GM13976 (cell line): ENCODE measurements around the gene CCL1.

Experiments
- DNase-seq: peaks from one replicate; pipeline ENCODE4 v3.0.0; 2012; ENCODE audit warnings: low spot score
- in situ Hi-C: fragments of 300-500 bp; cut with MboI; formaldehyde crosslinking; loops from one replicate; pipeline ENCODE4 v1.12.0; 2022; ENCODE audit warnings: low sequenced_read_pairs, mixed read lengths, inconsistent platforms; ENCODE audit not compliant: unreplicated experiment
- TF ChIP-seq, protein P1 (sequence below): IDR thresholded peaks from 2 replicates; pipeline ENCODE4 v1.5.1; 2012; ENCODE audit warnings: borderline replicate concordance, mild to moderate bottlenecking; ENCODE audit not compliant: insufficient read depth; ENCODE audit errors: extremely low read depth, missing control alignments, control extremely low read depth

Gene CCL1, protein sequence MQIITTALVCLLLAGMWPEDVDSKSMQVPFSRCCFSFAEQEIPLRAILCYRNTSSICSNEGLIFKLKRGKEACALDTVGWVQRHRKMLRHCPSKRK

DNA sequence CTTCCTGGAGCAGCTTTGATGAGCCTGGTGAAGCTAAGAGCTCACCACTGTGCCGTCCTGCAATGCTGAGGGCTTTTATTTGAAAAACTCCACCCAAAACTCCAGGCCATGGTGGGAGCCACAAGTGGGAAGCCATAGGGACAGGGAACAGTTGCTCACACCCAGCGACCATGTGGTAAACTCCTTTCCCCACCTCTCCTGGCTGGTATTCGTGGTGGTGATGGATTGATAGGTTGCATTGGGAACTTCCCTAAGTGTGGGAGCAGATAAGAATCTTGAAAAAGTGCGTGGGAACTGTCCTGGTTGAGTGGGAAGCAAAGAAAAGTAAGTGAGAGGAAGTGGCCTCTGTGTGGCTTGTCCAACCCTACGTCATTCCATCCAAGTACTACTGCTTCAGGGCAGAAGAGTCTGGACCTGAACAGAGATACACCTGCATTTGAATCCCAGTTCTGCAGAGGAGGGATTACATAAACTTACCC is at the start of gene CCL1:
Gene CCL1, minus strand, starts transcription at position 51 of the 479 bp plus-strand sequence. CDS start 72 bp downstream, outside the sequence.
- DNase-seq = no peak
- in situ Hi-C loops = loop anchor here (5.0 kb wide), 1 partner anchor 161 kb away; no protein-coding TSS in a partner anchor
- TF ChIP-seq, protein P1, sequence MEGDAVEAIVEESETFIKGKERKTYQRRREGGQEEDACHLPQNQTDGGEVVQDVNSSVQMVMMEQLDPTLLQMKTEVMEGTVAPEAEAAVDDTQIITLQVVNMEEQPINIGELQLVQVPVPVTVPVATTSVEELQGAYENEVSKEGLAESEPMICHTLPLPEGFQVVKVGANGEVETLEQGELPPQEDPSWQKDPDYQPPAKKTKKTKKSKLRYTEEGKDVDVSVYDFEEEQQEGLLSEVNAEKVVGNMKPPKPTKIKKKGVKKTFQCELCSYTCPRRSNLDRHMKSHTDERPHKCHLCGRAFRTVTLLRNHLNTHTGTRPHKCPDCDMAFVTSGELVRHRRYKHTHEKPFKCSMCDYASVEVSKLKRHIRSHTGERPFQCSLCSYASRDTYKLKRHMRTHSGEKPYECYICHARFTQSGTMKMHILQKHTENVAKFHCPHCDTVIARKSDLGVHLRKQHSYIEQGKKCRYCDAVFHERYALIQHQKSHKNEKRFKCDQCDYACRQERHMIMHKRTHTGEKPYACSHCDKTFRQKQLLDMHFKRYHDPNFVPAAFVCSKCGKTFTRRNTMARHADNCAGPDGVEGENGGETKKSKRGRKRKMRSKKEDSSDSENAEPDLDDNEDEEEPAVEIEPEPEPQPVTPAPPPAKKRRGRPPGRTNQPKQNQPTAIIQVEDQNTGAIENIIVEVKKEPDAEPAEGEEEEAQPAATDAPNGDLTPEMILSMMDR = no peak

DNA sequence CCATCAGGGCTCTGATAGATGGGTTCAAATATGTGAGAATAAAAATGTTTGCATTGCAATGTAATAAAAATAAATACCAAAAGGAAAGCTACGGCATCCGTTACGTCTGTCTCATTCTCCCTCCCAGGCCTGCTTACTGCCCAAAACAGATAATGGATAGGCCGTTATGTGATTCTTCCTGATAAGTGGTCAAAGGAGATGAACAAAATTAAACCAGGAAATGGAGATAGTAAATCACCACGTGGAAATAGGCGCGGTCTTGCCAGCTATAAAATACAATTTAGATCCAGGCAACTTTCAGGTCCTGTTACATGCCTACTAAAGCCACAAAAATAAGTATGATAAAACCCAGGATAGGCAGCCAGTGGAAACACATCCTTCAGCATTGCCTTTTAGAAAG is 49.5 kb upstream of the CCL1 start:
- TF ChIP-seq, protein P1 = no peak
- in situ Hi-C loops = loop anchor here (10.0 kb wide), 1 partner anchor 122 kb away; no protein-coding TSS in a partner anchor
- DNase-seq = no peak

DNA sequence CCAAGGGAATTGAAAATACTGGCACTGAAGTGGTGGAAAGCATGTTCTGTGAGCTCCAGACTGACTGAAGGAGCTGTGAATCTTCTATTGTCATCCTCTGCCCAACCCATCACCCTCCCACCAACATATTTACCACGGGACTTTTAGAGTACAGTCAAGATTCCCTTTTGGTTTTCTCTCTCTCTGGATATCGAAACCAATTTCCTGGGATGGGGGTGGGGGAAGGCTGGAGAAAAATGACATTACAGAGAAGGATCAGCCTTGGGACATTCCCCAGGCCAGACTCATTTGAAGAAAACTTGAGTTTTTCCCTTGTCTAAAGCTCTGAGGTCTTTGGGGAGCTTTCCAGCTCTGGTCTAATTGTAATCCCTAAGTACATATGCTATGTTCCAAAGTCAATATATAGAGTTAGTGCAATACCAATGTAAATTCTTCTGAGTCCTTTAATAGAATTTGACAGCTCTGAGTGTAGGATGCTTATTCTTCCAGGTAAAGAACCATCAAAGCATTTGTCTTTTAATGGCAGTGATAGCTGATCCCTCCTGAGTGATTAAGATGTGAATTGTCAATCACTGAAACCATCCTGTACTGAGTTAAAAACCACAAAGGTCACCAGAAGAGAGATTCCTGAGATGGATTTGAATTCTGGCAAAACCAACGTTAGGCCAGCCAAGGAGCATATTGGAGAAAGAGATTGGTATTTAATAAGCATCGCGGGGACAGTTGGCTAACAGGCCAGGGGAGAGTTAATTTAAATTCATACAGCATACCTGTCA is 48.8 kb upstream of the CCL1 start:
- TF ChIP-seq, protein P1 = no peak
- in situ Hi-C loops = loop anchor here (10.0 kb wide), 1 partner anchor 123 kb away; no protein-coding TSS in a partner anchor
- DNase-seq = no peak

DNA sequence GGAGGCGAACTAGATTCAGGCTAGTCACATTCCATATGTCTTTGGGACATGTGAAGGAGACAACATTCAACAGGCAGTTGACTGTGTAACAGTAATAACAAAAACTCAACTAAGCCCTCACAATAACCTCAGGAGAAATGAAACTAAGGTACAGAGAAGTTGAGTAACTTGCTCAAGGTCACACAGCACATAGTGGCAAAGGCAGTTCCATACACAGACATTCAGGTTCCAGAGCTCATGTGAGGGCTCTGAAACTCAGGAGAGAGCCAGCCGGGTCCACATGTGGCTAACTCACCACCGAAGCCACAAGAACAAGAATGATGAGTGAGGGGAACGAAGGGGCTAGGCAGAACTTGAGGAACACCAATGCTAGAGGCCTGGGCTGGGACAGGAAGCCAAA is 46.3 kb upstream of the CCL1 start:
- TF ChIP-seq, protein P1 = no peak
- in situ Hi-C loops = no loop called here
- no peak for DNase-seq

DNA sequence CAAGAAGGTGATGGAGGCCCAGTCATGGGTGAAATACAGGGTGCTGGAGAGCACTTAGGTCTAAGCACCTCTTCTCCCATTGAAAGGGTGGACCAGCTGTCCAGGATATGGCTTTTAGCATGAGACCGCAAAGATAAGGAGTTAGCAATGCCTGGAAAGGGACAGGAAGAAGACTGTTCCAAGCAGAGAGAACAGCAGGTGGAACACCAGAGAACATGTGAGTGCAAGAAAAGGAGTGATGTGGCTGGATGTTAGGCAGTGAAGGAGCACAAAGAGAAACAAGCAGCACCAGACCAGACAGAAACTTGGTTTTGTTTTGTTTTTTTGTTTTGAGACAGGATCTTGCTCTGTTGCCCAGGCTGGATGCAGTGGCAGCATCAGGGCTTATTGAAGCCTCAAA is 45.4 kb upstream of the CCL1 start:
- TF ChIP-seq, protein P1 = no peak
- in situ Hi-C loops = no loop called here
- DNase-seq = no peak

DNA sequence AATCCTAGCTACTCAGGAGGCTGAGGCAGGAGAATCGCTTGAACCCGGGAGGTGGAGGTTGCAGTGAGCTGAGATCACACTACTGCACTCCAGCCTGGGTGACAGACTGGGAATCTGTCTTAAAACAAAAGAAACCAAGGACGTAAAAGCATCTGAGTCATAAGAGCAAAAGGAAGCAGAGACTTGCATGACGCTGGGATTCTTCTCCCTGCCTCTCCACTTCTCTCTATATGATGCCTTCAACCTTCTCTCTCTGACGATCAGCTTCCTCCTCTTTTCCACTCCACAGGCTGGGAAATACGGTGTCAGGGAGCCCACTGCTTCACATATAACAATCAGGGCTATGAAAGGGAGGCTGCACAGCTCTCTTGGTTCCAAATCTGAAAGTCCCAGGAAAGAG is 43.2 kb upstream of the CCL1 start:
- in situ Hi-C loops = no loop called here

More for the DNA sequence above, 43.2 kb upstream of the CCL1 start:
- TF ChIP-seq, protein P1 = no peak
- DNase-seq = no peak
